LNCAP (cell line): Measurements from ENCODE around the gene OR2T11.

ENCODE experiments used
- TF ChIP-seq, protein P1 (sequence below): fragments of 450-650 bp; IDR thresholded peaks from 2 replicates; pipeline ENCODE4 v1.5.1; 2017; ENCODE audit warnings: mild to moderate bottlenecking

The OR2T11 gene

DNA sequence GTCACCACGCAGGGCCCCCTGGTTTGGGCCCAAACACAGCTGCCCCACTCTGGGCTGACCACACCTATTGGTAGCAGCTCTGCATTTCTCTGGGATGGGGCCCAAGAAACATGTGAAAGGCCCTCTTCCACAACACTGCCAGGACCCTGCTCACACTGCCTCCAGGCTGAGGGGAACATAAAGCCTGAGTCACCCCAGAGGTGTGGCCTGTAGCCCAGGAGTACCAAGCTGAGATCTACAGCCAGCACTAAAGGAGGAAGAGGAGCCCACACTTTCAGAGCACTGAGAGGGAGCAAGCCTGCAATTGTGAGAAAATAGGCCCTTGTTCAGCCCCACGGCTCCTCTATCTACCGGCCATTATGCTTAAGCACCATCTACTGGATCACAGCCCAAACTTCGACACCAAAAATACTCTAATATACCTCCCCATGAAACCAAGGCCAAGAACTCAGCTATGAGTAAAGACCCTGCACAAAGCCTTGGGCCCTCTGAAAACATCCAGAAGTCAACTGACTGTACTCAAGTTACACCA lies 22.9 kb downstream of the OR2T11 start:
- TF ChIP-seq, protein P1, sequence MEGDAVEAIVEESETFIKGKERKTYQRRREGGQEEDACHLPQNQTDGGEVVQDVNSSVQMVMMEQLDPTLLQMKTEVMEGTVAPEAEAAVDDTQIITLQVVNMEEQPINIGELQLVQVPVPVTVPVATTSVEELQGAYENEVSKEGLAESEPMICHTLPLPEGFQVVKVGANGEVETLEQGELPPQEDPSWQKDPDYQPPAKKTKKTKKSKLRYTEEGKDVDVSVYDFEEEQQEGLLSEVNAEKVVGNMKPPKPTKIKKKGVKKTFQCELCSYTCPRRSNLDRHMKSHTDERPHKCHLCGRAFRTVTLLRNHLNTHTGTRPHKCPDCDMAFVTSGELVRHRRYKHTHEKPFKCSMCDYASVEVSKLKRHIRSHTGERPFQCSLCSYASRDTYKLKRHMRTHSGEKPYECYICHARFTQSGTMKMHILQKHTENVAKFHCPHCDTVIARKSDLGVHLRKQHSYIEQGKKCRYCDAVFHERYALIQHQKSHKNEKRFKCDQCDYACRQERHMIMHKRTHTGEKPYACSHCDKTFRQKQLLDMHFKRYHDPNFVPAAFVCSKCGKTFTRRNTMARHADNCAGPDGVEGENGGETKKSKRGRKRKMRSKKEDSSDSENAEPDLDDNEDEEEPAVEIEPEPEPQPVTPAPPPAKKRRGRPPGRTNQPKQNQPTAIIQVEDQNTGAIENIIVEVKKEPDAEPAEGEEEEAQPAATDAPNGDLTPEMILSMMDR, result no peak

DNA sequence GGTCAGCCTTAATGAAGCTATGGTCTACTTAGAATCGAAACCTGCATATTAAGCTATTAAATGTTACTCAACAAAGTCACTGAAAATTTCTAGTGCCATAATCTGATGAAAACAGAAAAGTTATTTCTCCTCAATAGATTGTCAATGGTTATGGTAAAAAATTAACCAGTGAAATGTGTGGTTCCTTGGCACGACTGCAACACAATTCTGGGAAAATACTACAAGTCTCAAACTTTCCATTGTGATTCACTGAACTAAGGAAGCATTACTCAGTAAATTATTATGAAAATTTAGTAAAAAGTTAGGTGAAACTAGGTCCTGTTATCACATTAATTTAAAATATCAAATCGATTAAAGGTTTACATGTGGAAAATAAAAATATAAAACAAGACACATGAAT lies 24.6 kb downstream of the OR2T11 start:
- TF ChIP-seq, protein P1, result no peak

DNA sequence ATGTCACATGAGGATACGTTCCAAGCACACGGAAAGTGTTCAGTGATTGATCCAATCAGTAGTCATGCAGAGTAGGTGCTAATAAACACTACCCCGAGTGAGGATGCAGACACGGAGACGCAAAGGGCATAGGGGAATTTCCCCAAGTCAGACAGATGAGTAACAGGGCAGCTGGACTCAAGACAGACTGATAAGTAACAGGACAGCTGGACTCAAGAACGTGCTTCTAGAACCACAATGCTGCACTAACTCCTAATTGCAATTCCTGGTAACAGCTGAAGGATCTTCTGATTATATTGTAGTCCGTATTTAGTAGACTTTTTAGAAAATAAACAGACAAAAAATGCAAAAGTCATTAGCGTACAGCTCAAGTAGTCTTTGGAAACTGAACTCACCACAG lies 35.5 kb downstream of the OR2T11 start:
- TF ChIP-seq, protein P1, result no peak

DNA sequence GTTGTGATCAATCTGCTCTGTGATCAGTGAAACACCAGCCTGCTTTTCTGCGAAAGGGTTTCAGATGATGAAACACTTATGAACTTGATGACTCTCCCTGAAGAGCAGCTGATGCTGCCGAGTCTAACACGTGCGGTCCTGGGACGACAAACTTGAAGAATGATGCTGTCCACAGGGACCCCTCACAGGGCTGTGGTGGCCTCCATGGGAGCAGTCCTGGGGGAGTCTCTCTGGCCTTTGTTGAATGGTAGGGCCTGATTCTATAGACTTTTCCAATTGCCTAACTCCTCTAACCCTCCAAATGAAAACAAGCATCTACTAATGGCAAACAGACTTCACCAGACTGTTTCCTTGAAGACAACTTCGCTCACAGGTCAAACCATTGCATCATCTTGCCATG lies 37.3 kb downstream of the OR2T11 start, which contains the start of gene OR2T10:
Gene OR2T10, minus strand, starts transcription at position 112 of the 400 bp plus-strand sequence. CDS start 3,932 bp downstream, outside the sequence.
- TF ChIP-seq, protein P1, result no peak

DNA sequence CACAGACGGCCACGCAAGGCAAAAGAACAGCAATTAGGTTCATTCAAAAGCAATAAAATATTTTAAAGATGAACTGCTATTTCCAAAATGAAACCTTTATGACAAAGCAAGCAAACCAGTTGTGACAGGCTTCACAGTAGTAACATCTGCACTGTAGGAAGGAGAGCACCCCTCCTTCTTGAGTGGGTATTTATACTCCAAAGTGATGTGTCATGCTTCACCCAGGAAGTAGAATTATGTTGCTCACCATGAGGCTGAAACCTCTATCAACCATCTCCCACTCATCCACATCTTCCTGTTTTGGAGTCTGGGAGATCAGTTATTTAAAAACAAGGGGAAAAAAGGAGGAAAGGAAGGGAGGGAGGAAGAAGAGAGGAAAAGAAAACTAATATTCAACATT lies 38.3 kb downstream of the OR2T11 start:
- TF ChIP-seq, protein P1, result no peak

DNA sequence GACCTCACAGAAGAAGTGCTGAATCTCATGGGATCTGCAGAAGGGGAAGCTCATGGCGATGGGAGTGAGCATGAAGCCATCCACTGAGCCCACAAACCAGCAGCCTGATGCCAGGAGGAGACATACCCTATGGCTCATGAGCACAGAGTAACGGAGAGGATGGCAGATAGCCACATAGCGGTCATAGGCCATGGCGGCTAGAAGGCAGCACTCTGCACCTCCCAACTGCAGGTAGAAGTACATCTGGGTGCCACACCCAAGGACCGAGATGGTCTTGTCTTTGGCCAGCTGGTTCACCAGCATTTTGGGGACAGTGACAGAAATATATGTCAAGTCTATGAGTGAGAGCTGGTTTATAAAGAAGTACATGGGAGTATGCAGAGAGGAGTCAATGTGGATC lies 41.7 kb downstream of the OR2T11 start:
- TF ChIP-seq, protein P1, result no peak

DNA sequence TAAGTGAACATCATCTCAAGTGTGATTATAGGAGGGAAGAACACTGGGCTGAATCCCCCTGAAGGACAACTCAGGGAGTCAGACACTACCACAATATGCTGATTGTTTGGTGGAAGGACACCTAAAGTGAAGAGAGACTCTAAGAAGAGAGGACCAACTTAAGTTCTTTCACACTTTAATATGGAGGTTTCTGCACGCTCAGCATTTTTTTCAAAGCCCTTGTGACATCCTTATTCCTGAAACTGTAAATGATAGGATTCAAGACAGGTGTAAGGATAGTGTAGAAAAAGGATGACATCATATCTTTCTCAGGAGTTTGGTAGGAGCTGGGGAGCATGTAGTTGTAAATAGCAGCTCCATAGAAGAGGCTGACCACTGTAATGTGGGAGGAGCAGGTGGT lies 42.2 kb downstream of the OR2T11 start:
- TF ChIP-seq, protein P1, result no peak

DNA sequence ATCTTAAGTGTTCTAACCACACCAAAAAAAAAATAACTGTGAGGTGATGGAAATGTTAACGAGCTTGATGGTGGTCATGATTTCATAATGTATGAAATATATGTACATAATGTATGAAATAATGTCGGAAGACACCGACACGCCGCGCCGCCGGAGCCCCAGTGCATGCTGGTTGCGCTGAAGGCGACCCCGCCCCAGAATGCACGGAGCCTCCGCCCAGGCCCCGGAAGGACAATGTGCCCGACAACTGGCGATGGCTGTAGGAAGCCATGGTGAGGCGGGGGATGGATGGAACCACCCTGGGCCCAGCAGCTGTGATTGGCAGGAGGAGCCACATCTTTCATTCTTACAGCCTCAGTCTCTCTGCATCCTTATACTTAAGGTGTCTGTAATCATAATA lies 44.8 kb downstream of the OR2T11 start:
- TF ChIP-seq, protein P1, result no peak
